K562 (cell line): ENCODE data around the gene STAB2. TPM values are rescaled to one million over a fixed set of nuclear protein-coding genes. Genes with fewer than 3 reads are reported as not detected.

Source experiments
- ATAC-seq: fragments of 200-7000 bp; cut with Tn5 transposase; 3 replicates; pipeline ENCODE4 v1.9.1; 2020; ENCODE audit warnings: moderate library complexity
- BruUV-seq: library from RNA; stranded (reverse); fragments of 400-500 nt; replicated peaks from 2 replicates; lab custom pipeline; 2021; lab: Mats Ljungman, UMichigan
- CTCF ChIA-PET: fragments of 300-600 bp; formaldehyde crosslinking; extraction: SDS; loops from one replicate; lab custom pipeline; 2021; ENCODE audit warnings: low intra/inter-chr PET ratio; lab: Yijun Ruan, JAX
- POLR2A ChIA-PET: fragments of 300-600, 350-650 bp; sonication (Branson Sonifier 250); formaldehyde crosslinking; extraction: SDS; loops from one replicate; lab custom pipeline; 2021; ENCODE audit warnings: antibody characterized with exemption, inconsistent platforms; lab: Yijun Ruan, JAX
- DNase-seq, 4 experiments: peaks; one replicate each; pipeline versions ENCODE4 v3.0.0 to v3.0.0-alpha.2; 2011 to 2018; ENCODE audit warnings: low spot score in 3 of 4, mixed read lengths in 3 of 4; ENCODE audit errors: extremely low read depth in 1 of 4
- FAIRE-seq: peaks from 2 replicates; lab custom pipeline; 2011; peaks lifted over from hg19 to GRCh38; lab: Jason Lieb, UNC
- H2AFZ ChIP-seq: 2 replicates; pipeline ENCODE4 v1.6.0; 2011; ENCODE audit warnings: low read depth, low read length, control low read depth, inconsistent platforms
- H3K27ac ChIP-seq: fragments of 200-600 bp; 3 replicates; pipeline ENCODE4 v1.8.0; 2011; ENCODE audit warnings: low read depth, mild to moderate bottlenecking, control low read depth, inconsistent platforms, low read length, moderate library complexity, mixed read lengths; ENCODE audit errors: extremely low read depth
- H3K27me3 ChIP-seq, 2 experiments: fragments of 300-600 bp in 1 of 2; 2 replicates in 1 of 2; 3 replicates in 1 of 2; pipeline versions ENCODE4 v1.6.0 to v1.8.0; 2011; ENCODE audit warnings: inconsistent platforms in 2 of 2, low read length in 2 of 2, mild to moderate bottlenecking in 1 of 2, mixed read lengths in 1 of 2, moderate library complexity in 1 of 2; ENCODE audit not compliant: control insufficient read depth in 2 of 2, insufficient read depth in 2 of 2
- H3K36me3 ChIP-seq: fragments of 300-600 bp; 3 replicates; pipeline ENCODE4 v1.8.0; 2011; ENCODE audit warnings: mild to moderate bottlenecking, low read length, inconsistent platforms; ENCODE audit not compliant: control insufficient read depth, insufficient read depth
- H3K4me1 ChIP-seq, 2 experiments: fragments of 200-600 bp in 1 of 2; replicated peaks in 1 of 2; 2 replicates in 1 of 2; 3 replicates in 1 of 2; pipeline versions ENCODE4 v1.5.1 to v1.8.0; 2011; ENCODE audit warnings: inconsistent platforms in 2 of 2, low read length in 2 of 2, mild to moderate bottlenecking in 1 of 2, mixed read lengths in 1 of 2, moderate library complexity in 1 of 2; ENCODE audit not compliant: control insufficient read depth in 2 of 2, insufficient read depth in 2 of 2
- H3K4me2 ChIP-seq: 2 replicates; pipeline ENCODE4 v1.6.1; 2011; ENCODE audit warnings: low read length, control low read depth, inconsistent platforms, mixed read lengths; ENCODE audit not compliant: insufficient read depth
- H3K4me3 ChIP-seq: fragments of 200-600 bp; sonication (generic), shearing (Covaris generic); 2 replicates; pipeline ENCODE4 v1.5.1; 2016; ENCODE audit warnings: control low read depth, inconsistent platforms
- H3K79me2 ChIP-seq: fragments of 200-600 bp; 3 replicates; pipeline ENCODE4 v1.8.0; 2011; ENCODE audit warnings: low read length, inconsistent platforms; ENCODE audit not compliant: control insufficient read depth, insufficient read depth
- H3K9ac ChIP-seq, 2 experiments: 2 replicates each; pipeline versions ENCODE4 v1.6.0 to v1.6.1; 2011; ENCODE audit warnings: low read depth in 2 of 2, low read length in 2 of 2, control low read depth in 1 of 2, inconsistent platforms in 1 of 2, mild to moderate bottlenecking in 1 of 2, mixed read lengths in 1 of 2; ENCODE audit not compliant: insufficient read depth in 1 of 2
- H3K9me1 ChIP-seq: one replicate; pipeline ENCODE4 v1.6.0; 2011; ENCODE audit warnings: inconsistent platforms, mild to moderate bottlenecking, low read length, moderate library complexity; ENCODE audit not compliant: control insufficient read depth, insufficient read depth
- H3K9me3 ChIP-seq: replicated peaks from 2 replicates; pipeline ENCODE4 v1.5.1; 2011; ENCODE audit warnings: low read depth, low read length, inconsistent platforms; ENCODE audit not compliant: control insufficient read depth, insufficient read depth
- H4K20me1 ChIP-seq: replicated peaks from 2 replicates; pipeline ENCODE4 v1.6.1; 2011; ENCODE audit warnings: low read length, inconsistent platforms, mixed read lengths; ENCODE audit not compliant: control insufficient read depth, insufficient read depth
- BMI1 ChIP-seq: fragments of 150-350 bp; IDR thresholded peaks from 2 replicates; pipeline ENCODE4 v1.6.1; 2014; ENCODE audit warnings: low read length
- EGR1 ChIP-seq: fragments of 450-650 bp; conservative IDR thresholded peaks from 2 replicates; pipeline ENCODE4 v1.6.1; 2017; ENCODE audit warnings: mild to moderate bottlenecking
- MCM5 ChIP-seq: fragments of 450-650 bp; IDR thresholded peaks from 2 replicates; pipeline ENCODE4 v1.6.1; 2016; ENCODE audit warnings: low read depth
- NR4A1 ChIP-seq, 2 experiments: fragments of 250-450 bp in 1 of 2; fragments of 450-650 bp in 1 of 2; sonication (Bioruptor Pico) in 1 of 2; IDR thresholded peaks; 2 replicates each; pipeline versions ENCODE4 v1.4.0 to v1.6.1; 2016 to 2020; ENCODE audit warnings: mild to moderate bottlenecking in 2 of 2, missing compliant biosample characterization in 1 of 2, missing genetic modification characterization in 1 of 2, moderate library complexity in 1 of 2
- PATZ1 ChIP-seq: fragments of 250-450 bp; sonication (Bioruptor Pico); IDR thresholded peaks from 2 replicates; pipeline ENCODE4 v1.5.0; 2020; ENCODE audit warnings: mild to moderate bottlenecking, borderline replicate concordance
- PTTG1 ChIP-seq: fragments of 450-650 bp; IDR thresholded peaks from 2 replicates; pipeline ENCODE4 v1.6.1; 2016; ENCODE audit warnings: low read depth, mild to moderate bottlenecking, missing genetic modification characterization, missing compliant biosample characterization
- SMARCA5 ChIP-seq: fragments of 450-650 bp; IDR thresholded peaks from 2 replicates; pipeline ENCODE4 v1.6.1; 2016
- ZBTB2 ChIP-seq: fragments of 450-650 bp; IDR thresholded peaks from 2 replicates; pipeline ENCODE4 v1.6.1; 2016; ENCODE audit warnings: antibody characterized with exemption
- ZC3H4 ChIP-seq: sonication (generic); formaldehyde crosslinking; IDR thresholded peaks from 2 replicates; pipeline ENCODE4 v1.9.0; 2021; ENCODE audit warnings: missing genetic modification reagents, borderline replicate concordance
- WGBS: fragments of 100-300 bp; shearing (Covaris generic); methylation state at CpG from one replicate; pipeline ENCODE4 v1.1.6; 2016; ENCODE audit warnings: low coverage, mixed read lengths; ENCODE audit not compliant: insufficient coverage; ENCODE audit errors: missing lambda C conversion rate; 5-methylcytosine and 5-hydroxymethylcytosine counted together
- in situ Hi-C: fragments of 300-500 bp; cut with MboI; formaldehyde crosslinking; loops from 4 replicates; pipeline ENCODE4 v1.15.0; 2018; ENCODE audit warnings: inconsistent platforms, mixed read lengths
- intact Hi-C: fragments of 100-400 bp; cut with micrococcal nuclease; formaldehyde crosslinking; loops from 2 replicates; pipeline ENCODE4 v1.14.2; 2022
- polyA plus RNA-seq, 8 experiments: library from polyadenylated mRNA; depleted of rRNA in 4 of 8; stranded (reverse) in 5 of 8; unstranded in 3 of 8; fragments of >200 nt; fragmentation: Nextera tagmentation in 2 of 8; fragmentation: Illumina TruSeq in 1 of 8; extraction: Ambion mirVana in 2 of 8; extraction: Trizol in 1 of 8; gene quantifications; 2 replicates each; pipeline versions ENCODE4 v1.2.1 to v1.2.3, GENCODE V29; 2011 to 2014; ENCODE audit warnings: inconsistent platforms in 1 of 8, missing spikeins in 1 of 8
- total RNA-seq, 7 experiments: library from RNA; depleted of rRNA in 6 of 7; stranded (reverse); fragments of >200 nt in 6 of 7; fragmentation: Illumina TruSeq in 2 of 7; extraction: Trizol in 2 of 7; gene quantifications; 2 replicates each; pipeline versions ENCODE4 v1.2.1 to v1.2.3, GENCODE V29; 2011 to 2021; ENCODE audit warnings: low replicate concordance in 1 of 7
- TF ChIP-seq, protein P1 (sequence below): fragments of 250-450 bp; sonication (Bioruptor Pico); IDR thresholded peaks from 2 replicates; pipeline ENCODE4 v1.4.0; 2020; ENCODE audit warnings: mild to moderate bottlenecking, moderate library complexity
- TF ChIP-seq, protein P2 (sequence below): sonication (generic); formaldehyde crosslinking; IDR thresholded peaks from 2 replicates; pipeline ENCODE4 v1.8.1; 2023; ENCODE audit warnings: mild to moderate bottlenecking, missing genetic modification reagents

The STAB2 gene
- total and polyA plus RNA-seq, 9 of the 15 experiments (the other 6 are each of a cell fraction or from before 2014, with no cell fraction given): 0.10 TPM; not detected in 8

- Histone ChIP-seq H2AFZ (no peak overlapping the region), H3K4me1 (no peaks in the 10 kb centered on the region), H3K27ac (no peak overlapping the region), H4K20me1 (0 out of 2 replicates have a peak, but pooled peaks cover 5% of the 10 kb centered on the region), H3K9me1 (no peaks in the 10 kb centered on the region), H3K27me3 (peaks cover 5 to 17% of the 10 kb centered on the region in 2 experiments; a peak in 4 of 5 replicates), H3K4me2 (no peak overlapping the region), H3K79me2 (no peaks in the 10 kb centered on the region), H3K9me3 (no peaks in the 10 kb centered on the region), H3K9ac (no peak overlapping the region), H3K36me3 (no peaks in the 10 kb centered on the region), H3K4me3 (no peak overlapping the region)
- CTCF ChIA-PET: no interaction called here
- POLR2A ChIA-PET: interaction anchor here (0.8 to 1.2 kb wide), 2 partner anchors 10 to 129 kb away, joined by 3 to 4 read pairs; no protein-coding TSS in a partner anchor
- FAIRE-seq: no peak
- no TSS peak for BruUV-seq
- no peak for DNase-seq
- in situ Hi-C loops (no loop called here), intact Hi-C loops (no loop called here)
- WGBS: under 1% methylated on average over 6 of the region's 6 CpGs
- ATAC-seq: no peak
- TF ChIP-seq ZC3H4 (CRISPR knock-in tag) (no peak), SMARCA5 (no peak), NR4A1 (CRISPR knock-in tag; IDR thresholded peaks at IDR 0.05) (no peak), NR4A1 (tag; IDR thresholded peaks at IDR 0.05) (no peak), MCM5 (no peak), BMI1 (no peak), EGR1 (no peak), PTTG1 (no peak), ZBTB2 (no peak), PATZ1 (CRISPR knock-in tag) (no peak)
- TF ChIP-seq, protein P1, sequence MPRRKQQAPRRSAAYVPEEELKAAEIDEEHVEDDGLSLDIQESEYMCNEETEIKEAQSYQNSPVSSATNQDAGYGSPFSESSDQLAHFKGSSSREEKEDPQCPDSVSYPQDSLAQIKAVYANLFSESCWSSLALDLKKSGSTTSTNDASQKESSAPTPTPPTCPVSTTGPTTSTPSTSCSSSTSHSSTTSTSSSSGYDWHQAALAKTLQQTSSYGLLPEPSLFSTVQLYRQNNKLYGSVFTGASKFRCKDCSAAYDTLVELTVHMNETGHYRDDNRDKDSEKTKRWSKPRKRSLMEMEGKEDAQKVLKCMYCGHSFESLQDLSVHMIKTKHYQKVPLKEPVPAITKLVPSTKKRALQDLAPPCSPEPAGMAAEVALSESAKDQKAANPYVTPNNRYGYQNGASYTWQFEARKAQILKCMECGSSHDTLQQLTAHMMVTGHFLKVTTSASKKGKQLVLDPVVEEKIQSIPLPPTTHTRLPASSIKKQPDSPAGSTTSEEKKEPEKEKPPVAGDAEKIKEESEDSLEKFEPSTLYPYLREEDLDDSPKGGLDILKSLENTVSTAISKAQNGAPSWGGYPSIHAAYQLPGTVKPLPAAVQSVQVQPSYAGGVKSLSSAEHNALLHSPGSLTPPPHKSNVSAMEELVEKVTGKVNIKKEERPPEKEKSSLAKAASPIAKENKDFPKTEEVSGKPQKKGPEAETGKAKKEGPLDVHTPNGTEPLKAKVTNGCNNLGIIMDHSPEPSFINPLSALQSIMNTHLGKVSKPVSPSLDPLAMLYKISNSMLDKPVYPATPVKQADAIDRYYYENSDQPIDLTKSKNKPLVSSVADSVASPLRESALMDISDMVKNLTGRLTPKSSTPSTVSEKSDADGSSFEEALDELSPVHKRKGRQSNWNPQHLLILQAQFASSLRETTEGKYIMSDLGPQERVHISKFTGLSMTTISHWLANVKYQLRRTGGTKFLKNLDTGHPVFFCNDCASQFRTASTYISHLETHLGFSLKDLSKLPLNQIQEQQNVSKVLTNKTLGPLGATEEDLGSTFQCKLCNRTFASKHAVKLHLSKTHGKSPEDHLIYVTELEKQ (CRISPR knock-in tag): no peak
- TF ChIP-seq, protein P2, sequence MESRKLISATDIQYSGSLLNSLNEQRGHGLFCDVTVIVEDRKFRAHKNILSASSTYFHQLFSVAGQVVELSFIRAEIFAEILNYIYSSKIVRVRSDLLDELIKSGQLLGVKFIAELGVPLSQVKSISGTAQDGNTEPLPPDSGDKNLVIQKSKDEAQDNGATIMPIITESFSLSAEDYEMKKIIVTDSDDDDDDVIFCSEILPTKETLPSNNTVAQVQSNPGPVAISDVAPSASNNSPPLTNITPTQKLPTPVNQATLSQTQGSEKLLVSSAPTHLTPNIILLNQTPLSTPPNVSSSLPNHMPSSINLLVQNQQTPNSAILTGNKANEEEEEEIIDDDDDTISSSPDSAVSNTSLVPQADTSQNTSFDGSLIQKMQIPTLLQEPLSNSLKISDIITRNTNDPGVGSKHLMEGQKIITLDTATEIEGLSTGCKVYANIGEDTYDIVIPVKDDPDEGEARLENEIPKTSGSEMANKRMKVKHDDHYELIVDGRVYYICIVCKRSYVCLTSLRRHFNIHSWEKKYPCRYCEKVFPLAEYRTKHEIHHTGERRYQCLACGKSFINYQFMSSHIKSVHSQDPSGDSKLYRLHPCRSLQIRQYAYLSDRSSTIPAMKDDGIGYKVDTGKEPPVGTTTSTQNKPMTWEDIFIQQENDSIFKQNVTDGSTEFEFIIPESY (CRISPR knock-in tag): no peak
Observed at GRCh38 chr12:103686026-103686425, 99.0 kb downstream of the STAB2 start.
